ENCODE measurements around the gene PRSS48. TPM values are rescaled to one million over a fixed set of nuclear protein-coding genes. Genes with fewer than 3 reads are reported as not detected.

The PRSS48 gene
- total RNA-seq, 1 experiment from 2014 or later: not detected

GRCh38 chr4:151247395-151247794, 29.6 kb upstream of the PRSS48 start:
- Histone ChIP-seq H3K9me3 (ENCODE audit: control insufficient read depth in 1 of 2, insufficient read depth in 1 of 2, low read depth in 1 of 2, low read length in 2 of 2) (no peaks in the 10 kb centered on the region), H3K4me1 (ENCODE audit: control insufficient read depth in 1 of 2, insufficient read depth in 2 of 2, low read length in 2 of 2) (no peaks in the 10 kb centered on the region), H2AFZ (ENCODE audit: low read depth, low read length, poor library complexity, severe bottlenecking) (no peak overlapping the region), H3K9me2 (ENCODE audit: insufficient read depth) (no peaks in the 10 kb centered on the region), H3K79me2 (ENCODE audit: insufficient read depth, low read length) (0 out of 2 replicates have a peak, but pooled peaks cover under 1% of the 10 kb centered on the region), H3K27ac (ENCODE audit: low read depth, low read length) (no peak overlapping the region), H4K20me1 (ENCODE audit: insufficient read depth) (no peaks in the 10 kb centered on the region), H3K36me3 (ENCODE audit: control insufficient read depth in 1 of 2, insufficient read depth in 2 of 2, low read length in 2 of 2) (no peaks in the 10 kb centered on the region), H3K9ac (ENCODE audit: low read length) (no peak overlapping the region), H3K4me2 (ENCODE audit: low read length) (no peak overlapping the region), H3K27me3 (ENCODE audit: insufficient read depth, low read length) (no peaks in the 10 kb centered on the region), H3K4me3 (replicated peaks in 1 of 2; ENCODE audit: low read depth in 1 of 2, low read length in 2 of 2) (no peak overlapping the region)
- DNase-seq (ENCODE audit: low read depth, low spot score): no peak
- CTCF ChIA-PET: no interaction called here
- no peak for ATAC-seq
- RAD21 ChIA-PET (ENCODE audit: low non-redundant PET in 1 of 2, low total read pairs in 2 of 2, uncharacterized antibody in 2 of 2, unreplicated experiment in 2 of 2): no interaction called here
- intact Hi-C loops (cut with micrococcal nuclease): no loop called here
- TF ChIP-seq EZH2 (IDR thresholded peaks at IDR 0.05) (no peak), ELF1 (IDR thresholded peaks at IDR 0.05; ENCODE audit: borderline replicate concordance, low read depth) (no peak), ZFX (IDR thresholded peaks at IDR 0.05) (no peak), POLR2AphosphoS5 (IDR thresholded peaks at IDR 0.05; ENCODE audit: low read depth, low read length) (no peak)
- POLR2A ChIA-PET: no interaction called here
- no TSS peak for BruUV-seq (replicated peaks)

- Histone ChIP-seq H2AFZ (ENCODE audit: low read depth, low read length, poor library complexity, severe bottlenecking) (no peak overlapping the region), H3K27ac (ENCODE audit: low read depth, low read length) (no peak overlapping the region), H3K4me1 (ENCODE audit: control insufficient read depth in 1 of 2, insufficient read depth in 2 of 2, low read length in 2 of 2) (no peaks in the 10 kb centered on the region), H3K4me3 (replicated peaks in 1 of 2; ENCODE audit: low read depth in 1 of 2, low read length in 2 of 2) (no peak overlapping the region), H3K9me3 (ENCODE audit: control insufficient read depth in 1 of 2, insufficient read depth in 1 of 2, low read depth in 1 of 2, low read length in 2 of 2) (no peaks in the 10 kb centered on the region), H3K79me2 (ENCODE audit: insufficient read depth, low read length) (0 out of 2 replicates have a peak, but pooled peaks cover 4% of the 10 kb centered on the region), H3K4me2 (ENCODE audit: low read length) (no peak overlapping the region), H3K36me3 (ENCODE audit: control insufficient read depth in 1 of 2, insufficient read depth in 2 of 2, low read length in 2 of 2) (no peaks in the 10 kb centered on the region), H4K20me1 (ENCODE audit: insufficient read depth) (no peaks in the 10 kb centered on the region), H3K9me2 (ENCODE audit: insufficient read depth) (no peaks in the 10 kb centered on the region), H3K27me3 (ENCODE audit: insufficient read depth, low read length) (no peaks in the 10 kb centered on the region), H3K9ac (ENCODE audit: low read length) (no peak overlapping the region)
- intact Hi-C loops (cut with micrococcal nuclease): no loop called here
- DNase-seq (ENCODE audit: low read depth, low spot score): no peak
- TF ChIP-seq POLR2AphosphoS5 (IDR thresholded peaks at IDR 0.05; ENCODE audit: low read depth, low read length): no peak
- no peak for TF ChIP-seq ATF3 (IDR thresholded peaks at IDR 0.05)
- TF ChIP-seq FOSL1 (IDR thresholded peaks at IDR 0.05; ENCODE audit: low read depth): no peak
- TF ChIP-seq REST (IDR thresholded peaks at IDR 0.05; ENCODE audit: low read depth): no peak
- TF ChIP-seq ZNF274 (IDR thresholded peaks at IDR 0.05; ENCODE audit: low read depth, low read length): no peak
- TF ChIP-seq CBX3 (IDR thresholded peaks at IDR 0.05; ENCODE audit: low read depth): no peak
- no peak for TF ChIP-seq JUND (IDR thresholded peaks at IDR 0.05)
- no peak for TF ChIP-seq POLR2A (IDR thresholded peaks at IDR 0.05; ENCODE audit: borderline replicate concordance, extremely low read depth, insufficient read depth, insufficient read length)
- RAD21 ChIA-PET (ENCODE audit: low non-redundant PET in 1 of 2, low total read pairs in 2 of 2, uncharacterized antibody in 2 of 2, unreplicated experiment in 2 of 2): no interaction called here
- no TSS peak for BruUV-seq (replicated peaks)
- CTCF ChIA-PET: no interaction called here
- POLR2A ChIA-PET: no interaction called here
- no peak for ATAC-seq
Observed at GRCh38 chr4:151248519-151248918, 28.4 kb upstream of the PRSS48 start.
